Measurements from ENCODE around the gene JAZF1. TPM values are rescaled to one million over a fixed set of nuclear protein-coding genes. Genes with fewer than 3 reads are reported as not detected.

The JAZF1 gene
- total and polyA plus RNA-seq, 3 donors from 2014 or later, result 38.5 to 51.0 (median 46.4) TPM

GRCh38 chr7:28112012-28112411, 68.6 kb downstream of the JAZF1 start:
- Histone ChIP-seq H3K9me3 (no peaks in the 10 kb centered on the region), H3K4me1 (peaks cover 47% of the 10 kb centered on the region), H3K27me3 (no peaks in the 10 kb centered on the region)

GRCh38 chr7:28110427-28111012, 70.1 kb downstream of the JAZF1 start:
- intact Hi-C loops (cut with DNase I; ENCODE audit: low total_unique reads), result no loop called here
- H3K27ac ChIP-seq, result peak overlapping the region in 1 of 2 donors; percentile 74
- no peaks in the 10 kb centered on the region for H3K27me3 ChIP-seq
- 95 to 96% methylated on average over 4 of the region's 4 CpGs for WGBS, 2 donors
- no peak overlapping the region for H3K4me3 ChIP-seq
- H3K9me3 ChIP-seq, result no peaks in the 10 kb centered on the region
- no peak for DNase-seq
- H3K4me1 ChIP-seq, result peaks cover 43% of the 10 kb centered on the region
- TF ChIP-seq POLR2A (IDR thresholded peaks at IDR 0.05) (no peak), CTCF (IDR thresholded peaks at IDR 0.05) (no peak)
- no peaks in the 10 kb centered on the region for H3K36me3 ChIP-seq (ENCODE audit: low read depth, missing control alignments)

More at GRCh38 chr7:28112012-28112411, 68.6 kb downstream of the JAZF1 start:
- intact Hi-C loops (cut with DNase I; ENCODE audit: low total_unique reads), result no loop called here
- TF ChIP-seq CTCF (IDR thresholded peaks at IDR 0.05) (no peak), POLR2A (IDR thresholded peaks at IDR 0.05) (no peak)
- no peaks in the 10 kb centered on the region for H3K36me3 ChIP-seq (ENCODE audit: low read depth, missing control alignments)
- WGBS, 2 donors, result 66 to 72% methylated on average over 3 of the region's 3 CpGs
- no peak overlapping the region for H3K4me3 ChIP-seq
- DNase-seq, result no peak
- H3K27ac ChIP-seq, result peak overlapping the region in 1 of 2 donors; percentile 74

GRCh38 chr7:28108747-28109146, 71.8 kb downstream of the JAZF1 start:
- Histone ChIP-seq H3K4me3 (no peak overlapping the region), H3K27me3 (no peaks in the 10 kb centered on the region), H3K9me3 (no peaks in the 10 kb centered on the region), H3K36me3 (ENCODE audit: low read depth, missing control alignments) (no peaks in the 10 kb centered on the region), H3K4me1 (peaks cover 46% of the 10 kb centered on the region), H3K27ac (peak overlapping the region in 1 of 2 donors; percentile 7)
- WGBS, 2 donors, result 88 to 94% methylated on average over 3 of the region's 3 CpGs
- DNase-seq, result no peak
- intact Hi-C loops (cut with DNase I; ENCODE audit: low total_unique reads), result no loop called here
- no peak for TF ChIP-seq POLR2A (IDR thresholded peaks at IDR 0.05)
- TF ChIP-seq CTCF (IDR thresholded peaks at IDR 0.05), result no peak

GRCh38 chr7:28107960-28108359, 72.6 kb downstream of the JAZF1 start:
- no peak for DNase-seq

More at GRCh38 chr7:28107960-28108359, 72.6 kb downstream of the JAZF1 start:
- H3K4me1 ChIP-seq, result peaks cover 46% of the 10 kb centered on the region
- H3K4me3 ChIP-seq, result no peak overlapping the region
- no peaks in the 10 kb centered on the region for H3K36me3 ChIP-seq (ENCODE audit: low read depth, missing control alignments)
- H3K27me3 ChIP-seq, result no peaks in the 10 kb centered on the region
- H3K27ac ChIP-seq, result peak overlapping the region in 1 of 2 donors; percentile 7
- H3K9me3 ChIP-seq, result no peaks in the 10 kb centered on the region
- intact Hi-C loops (cut with DNase I; ENCODE audit: low total_unique reads), result no loop called here
- no peak for TF ChIP-seq CTCF (IDR thresholded peaks at IDR 0.05)
- TF ChIP-seq POLR2A (IDR thresholded peaks at IDR 0.05), result no peak
- WGBS, 2 donors, result 67 to 72% methylated on average over 3 of the region's 3 CpGs

Measured in testis (tissue), 3 donors.